OCI-LY7 (cell line): ENCODE measurements around the gene OBSL1. TPM values are rescaled to one million over a fixed set of nuclear protein-coding genes. Genes with fewer than 3 reads are reported as not detected.

Source experiments
- BruUV-seq: library from RNA; stranded (reverse); fragments of 400-500 nt; replicated peaks from 2 replicates; lab custom pipeline; 2021; lab: Mats Ljungman, UMichigan
- CTCF ChIA-PET: fragments of 300-600 bp; sonication (Branson Sonifier 250); formaldehyde crosslinking; loops from one replicate; lab custom pipeline; 2022; ENCODE audit warnings: antibody characterized with exemption; ENCODE audit not compliant: unreplicated experiment; lab: Charles Lee
- POLR2A ChIA-PET: fragments of 300-600 bp; sonication (Branson Sonifier 250); formaldehyde crosslinking; loops from one replicate; lab custom pipeline; 2022; ENCODE audit warnings: antibody characterized with exemption; lab: Charles Lee
- DNase-seq: peaks from one replicate; pipeline ENCODE4 v3.0.0-alpha.2; 2015; ENCODE audit warnings: low spot score
- H2AFZ ChIP-seq: fragments of 200-600 bp; sonication (generic), shearing (Covaris generic); 2 replicates; pipeline ENCODE4 v1.6.1; 2014; ENCODE audit warnings: mild to moderate bottlenecking, antibody characterized with exemption, low read length, moderate library complexity
- H3K27ac ChIP-seq: fragments of 200-600 bp; sonication (generic); 2 replicates; pipeline ENCODE4 v1.5.1; 2014; ENCODE audit warnings: mixed run types, low read depth, mild to moderate bottlenecking, moderate library complexity, low read length, inconsistent platforms; ENCODE audit not compliant: poor library complexity, severe bottlenecking
- H3K36me3 ChIP-seq: fragments of 200-600 bp; sonication (generic); 2 replicates; pipeline ENCODE4 v1.6.1; 2014; ENCODE audit warnings: mild to moderate bottlenecking, antibody characterized with exemption, low read length, moderate library complexity, mixed read lengths; ENCODE audit not compliant: insufficient read depth
- H3K4me1 ChIP-seq: fragments of 200-600 bp; sonication (generic); 2 replicates; pipeline ENCODE4 v1.5.1; 2014; ENCODE audit warnings: mild to moderate bottlenecking, low read length; ENCODE audit not compliant: insufficient read depth, poor library complexity, severe bottlenecking
- H3K4me2 ChIP-seq: fragments of 200-600 bp; sonication (generic); 2 replicates; pipeline ENCODE4 v1.6.1; 2014; ENCODE audit warnings: mild to moderate bottlenecking, low read length
- H3K4me3 ChIP-seq: fragments of 200-600 bp; sonication (generic); 2 replicates; pipeline ENCODE4 v1.5.1; 2014; ENCODE audit warnings: mild to moderate bottlenecking, low read depth, low read length; ENCODE audit not compliant: poor library complexity, severe bottlenecking
- H3K79me2 ChIP-seq: fragments of 200-600 bp; sonication (generic); 2 replicates; pipeline ENCODE4 v1.6.1; 2016; ENCODE audit warnings: low read depth, mild to moderate bottlenecking, low read length, moderate library complexity, mixed read lengths; ENCODE audit not compliant: insufficient read depth
- H3K9me2 ChIP-seq: fragments of 200-600 bp; sonication (generic); 2 replicates; pipeline ENCODE4 v1.6.1; 2016; ENCODE audit warnings: mild to moderate bottlenecking, low read length, mixed read lengths; ENCODE audit not compliant: insufficient read depth
- H3K9me3 ChIP-seq: fragments of 200-600 bp; sonication (generic); 2 replicates; pipeline ENCODE4 v1.6.1; 2014; ENCODE audit warnings: mild to moderate bottlenecking, mixed run types, low read length, mixed read lengths
- H4K20me1 ChIP-seq: fragments of 200-600 bp; sonication (generic); 2 replicates; pipeline ENCODE4 v1.6.1; 2014; ENCODE audit warnings: mild to moderate bottlenecking, antibody characterized with exemption, low read length, moderate library complexity, mixed read lengths; ENCODE audit not compliant: insufficient read depth
- EZH2phosphoT487 ChIP-seq: fragments of 200-600 bp; sonication (generic); IDR thresholded peaks from 2 replicates; pipeline ENCODE4 v1.6.1; 2018; ENCODE audit warnings: low read depth, borderline replicate concordance, mild to moderate bottlenecking, mixed run types, antibody characterized with exemption, low read length, moderate library complexity, mixed read lengths
- intact Hi-C: fragments of 100-400 bp; cut with micrococcal nuclease; formaldehyde crosslinking; loops from one replicate; pipeline ENCODE4 v1.10.0; 2022; ENCODE audit not compliant: unreplicated experiment
- microRNA-seq: library from miRNA; unstranded; fragments of <30 nt; microRNA quantifications from one replicate; pipeline ENCODE4 v1.2.0, GENCODE V29; 2022; ENCODE audit warnings: borderline replicate concordance
- small RNA-seq: library from RNA; depleted of rRNA; stranded (forward); fragments of <200 nt; gene quantifications from one replicate; pipeline ENCODE3, GENCODE V24; 2014
- total RNA-seq, 2 experiments: library from RNA; depleted of rRNA in 1 of 2; stranded (reverse); fragments of >200 nt in 1 of 2; shearing (Covaris generic) in 1 of 2; gene quantifications; 2 replicates each; pipeline ENCODE4 v1.2.3, GENCODE V29; 2014 to 2022
- TF ChIP-seq, protein P1 (sequence below): fragments of 200-600 bp; sonication (generic); conservative IDR thresholded peaks from 2 replicates; pipeline ENCODE4 v1.5.1; 2014; ENCODE audit warnings: mild to moderate bottlenecking, antibody characterized with exemption, low read length, moderate library complexity, mixed read lengths

Gene OBSL1
- total RNA-seq, 2 experiments from 2014 or later = 0.25 TPM; not detected in 1

DNA sequence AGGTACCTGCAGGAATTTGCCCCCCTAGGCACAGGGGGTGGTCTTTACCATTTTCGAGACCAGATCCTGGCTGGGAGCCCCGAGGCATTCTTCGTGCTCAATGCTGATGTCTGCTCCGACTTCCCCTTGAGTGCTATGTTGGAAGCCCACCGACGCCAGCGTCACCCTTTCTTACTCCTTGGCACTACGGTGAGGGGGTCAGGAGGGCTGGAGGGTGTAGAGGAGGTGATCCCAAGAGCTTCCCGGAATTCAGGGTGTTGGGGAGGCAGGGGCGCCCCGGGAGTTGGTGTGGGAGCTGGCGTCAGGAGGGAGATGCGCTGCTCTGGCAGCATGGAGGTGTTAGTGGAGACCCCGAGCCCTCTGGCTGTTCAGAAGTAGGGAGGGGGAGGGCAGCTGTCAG is 69.5 kb downstream of the OBSL1 start:
- Histone ChIP-seq H3K4me3 (no peak overlapping the region), H3K79me2 (no peaks in the 10 kb centered on the region), H3K9me2 (no peaks in the 10 kb centered on the region), H3K4me2 (no peak overlapping the region), H3K9me3 (no peaks in the 10 kb centered on the region), H2AFZ (no peak overlapping the region), H3K36me3 (no peaks in the 10 kb centered on the region), H3K27ac (no peak overlapping the region), H3K4me1 (peaks cover 15% of the 10 kb centered on the region), H4K20me1 (no peaks in the 10 kb centered on the region)
- POLR2A ChIA-PET = no interaction called here
- CTCF ChIA-PET = no interaction called here
- intact Hi-C loops = no loop called here
- no peak for TF ChIP-seq EZH2phosphoT487
- TF ChIP-seq, protein P1, sequence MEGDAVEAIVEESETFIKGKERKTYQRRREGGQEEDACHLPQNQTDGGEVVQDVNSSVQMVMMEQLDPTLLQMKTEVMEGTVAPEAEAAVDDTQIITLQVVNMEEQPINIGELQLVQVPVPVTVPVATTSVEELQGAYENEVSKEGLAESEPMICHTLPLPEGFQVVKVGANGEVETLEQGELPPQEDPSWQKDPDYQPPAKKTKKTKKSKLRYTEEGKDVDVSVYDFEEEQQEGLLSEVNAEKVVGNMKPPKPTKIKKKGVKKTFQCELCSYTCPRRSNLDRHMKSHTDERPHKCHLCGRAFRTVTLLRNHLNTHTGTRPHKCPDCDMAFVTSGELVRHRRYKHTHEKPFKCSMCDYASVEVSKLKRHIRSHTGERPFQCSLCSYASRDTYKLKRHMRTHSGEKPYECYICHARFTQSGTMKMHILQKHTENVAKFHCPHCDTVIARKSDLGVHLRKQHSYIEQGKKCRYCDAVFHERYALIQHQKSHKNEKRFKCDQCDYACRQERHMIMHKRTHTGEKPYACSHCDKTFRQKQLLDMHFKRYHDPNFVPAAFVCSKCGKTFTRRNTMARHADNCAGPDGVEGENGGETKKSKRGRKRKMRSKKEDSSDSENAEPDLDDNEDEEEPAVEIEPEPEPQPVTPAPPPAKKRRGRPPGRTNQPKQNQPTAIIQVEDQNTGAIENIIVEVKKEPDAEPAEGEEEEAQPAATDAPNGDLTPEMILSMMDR = no peak
- no peak for DNase-seq
- BruUV-seq = no TSS peak

Small RNA genes lying within 50 kb of the gene (microRNA-seq; reads per million reads assigned to microRNA genes)
- not detected for gene MIR3132

Small RNA genes lying within 50 kb of the gene (small RNA-seq; reads per million reads assigned to genes)
- not detected for gene MIR3132
- 0.83 reads per million, percentile 38 among the genes with 10 or more reads in this experiment for gene RN7SKP213

Other genes with a start within 250 kb of the OBSL1 start
- gene RESP18, start 238.8 kb downstream of the OBSL1 start, total RNA-seq (2014; rRNA removed; shearing (Covaris generic)) = not detected in 2 replicates
- gene RESP18, start 238.8 kb downstream of the OBSL1 start, total RNA-seq (2022) = not detected in 2 replicates
- 39.3 and 40.5 TPM in 2 replicates for gene DNPEP, start 183.6 kb downstream of the OBSL1 start, total RNA-seq (2014; rRNA removed; shearing (Covaris generic))
- gene DNPEP, start 183.6 kb downstream of the OBSL1 start, total RNA-seq (2022) = 54.2 and 63.6 TPM in 2 replicates
- not detected in 2 replicates for gene DES, start 153.2 kb downstream of the OBSL1 start, total RNA-seq (2014; rRNA removed; shearing (Covaris generic))
- gene DES, start 153.2 kb downstream of the OBSL1 start, total RNA-seq (2022) = not detected in 2 replicates
- 0.13 TPM in 1 of 2 replicates, not detected in the other for gene SPEG, start 136.7 kb downstream of the OBSL1 start, total RNA-seq (2014; rRNA removed; shearing (Covaris generic))
- 0.35 and 0.46 TPM in 2 replicates for gene SPEG, start 136.7 kb downstream of the OBSL1 start, total RNA-seq (2022)
- 22.3 and 28.4 TPM in 2 replicates for gene GMPPA, start 72.6 kb downstream of the OBSL1 start, total RNA-seq (2014; rRNA removed; shearing (Covaris generic))
- gene GMPPA, start 72.6 kb downstream of the OBSL1 start, total RNA-seq (2022) = 42.9 and 46.4 TPM in 2 replicates
- gene ASIC4, start 57.1 kb downstream of the OBSL1 start, total RNA-seq (2014; rRNA removed; shearing (Covaris generic)) = 0.39 and 0.73 TPM in 2 replicates
- gene ASIC4, start 57.1 kb downstream of the OBSL1 start, total RNA-seq (2022) = 0.74 and 0.96 TPM in 2 replicates
- gene CHPF, start 27.7 kb downstream of the OBSL1 start, total RNA-seq (2014; rRNA removed; shearing (Covaris generic)) = 14.5 and 24.1 TPM in 2 replicates
- 30.5 and 33.0 TPM in 2 replicates for gene CHPF, start 27.7 kb downstream of the OBSL1 start, total RNA-seq (2022)
- gene TMEM198, start 27.5 kb downstream of the OBSL1 start, total RNA-seq (2014; rRNA removed; shearing (Covaris generic)) = 1.4 and 2.5 TPM in 2 replicates
- 6.1 and 6.6 TPM in 2 replicates for gene TMEM198, start 27.5 kb downstream of the OBSL1 start, total RNA-seq (2022)
- not detected in 2 replicates for gene INHA, start 771 bp upstream of the OBSL1 start, total RNA-seq (2014; rRNA removed; shearing (Covaris generic))
- not detected in 2 replicates for gene INHA, start 771 bp upstream of the OBSL1 start, total RNA-seq (2022)
- gene STK11IP, start 26.3 kb upstream of the OBSL1 start, total RNA-seq (2014; rRNA removed; shearing (Covaris generic)) = 16.5 and 26.5 TPM in 2 replicates
- gene STK11IP, start 26.3 kb upstream of the OBSL1 start, total RNA-seq (2022) = 30.7 and 37.6 TPM in 2 replicates
- gene SLC4A3, start 56.1 kb upstream of the OBSL1 start, total RNA-seq (2014; rRNA removed; shearing (Covaris generic)) = 0.05 TPM in 1 of 2 replicates, not detected in the other
- not detected in 2 replicates for gene SLC4A3, start 56.1 kb upstream of the OBSL1 start, total RNA-seq (2022)